Endothelial cell of umbilical vein (primary cell): ENCODE data around the gene MIPEP. TPM values are rescaled to one million over a fixed set of nuclear protein-coding genes. Genes with fewer than 3 reads are reported as not detected.

Source experiments
- BruUV-seq: library from RNA; stranded (reverse); fragments of 400-500 nt; replicated peaks from 2 replicates; lab custom pipeline; 2021; lab: Mats Ljungman, UMichigan
- CTCF ChIA-PET: fragments of 300-600, 350-600 bp; sonication (Branson Sonifier 250); formaldehyde crosslinking; loops from one replicate; lab custom pipeline; 2021; ENCODE audit warnings: antibody characterized with exemption, inconsistent platforms; lab: Charles Lee
- POLR2A ChIA-PET: fragments of 300-600, 350-600 bp; sonication (Branson Sonifier 250); formaldehyde crosslinking; loops from one replicate; lab custom pipeline; 2021; ENCODE audit warnings: antibody characterized with exemption, inconsistent platforms; lab: Charles Lee
- DNase-seq: peaks from one replicate; pipeline ENCODE4 v3.0.0-alpha.2; 2011; ENCODE audit warnings: low read depth, low spot score
- FAIRE-seq: peaks from 2 replicates; lab custom pipeline; 2011; peaks lifted over from hg19 to GRCh38; lab: Jason Lieb, UNC
- H2AFZ ChIP-seq: 2 replicates; pipeline ENCODE4 v1.6.0; 2012; ENCODE audit warnings: low read depth, low read length, control low read depth, inconsistent platforms
- H3K27ac ChIP-seq: 2 replicates; pipeline ENCODE4 v1.5.1; 2011; ENCODE audit warnings: low read depth, mild to moderate bottlenecking, control low read depth, low read length, moderate library complexity; ENCODE audit not compliant: insufficient read depth
- H3K27me3 ChIP-seq, 2 experiments: 2 replicates each; pipeline versions ENCODE4 v1.6.0 to v1.6.1; 2011; ENCODE audit warnings: low read length in 2 of 2, mixed read lengths in 1 of 2; ENCODE audit not compliant: control insufficient read depth in 2 of 2, insufficient read depth in 2 of 2
- H3K36me3 ChIP-seq, 2 experiments: 2 replicates in 1 of 2; 3 replicates in 1 of 2; pipeline ENCODE4 v1.5.1; 2011; ENCODE audit warnings: low read length in 2 of 2, mild to moderate bottlenecking in 1 of 2, moderate library complexity in 1 of 2; ENCODE audit not compliant: control insufficient read depth in 2 of 2, insufficient read depth in 2 of 2; ENCODE audit errors: extremely low read depth in 1 of 2
- H3K4me1 ChIP-seq: 3 replicates; pipeline ENCODE4 v1.5.1; 2011; ENCODE audit warnings: mild to moderate bottlenecking, low read length; ENCODE audit not compliant: control insufficient read depth, insufficient read depth; ENCODE audit errors: extremely low read depth
- H3K4me2 ChIP-seq: 2 replicates; pipeline ENCODE4 v1.6.1; 2011; ENCODE audit warnings: low read length, control low read depth, mixed read lengths; ENCODE audit not compliant: insufficient read depth
- H3K4me3 ChIP-seq, 3 experiments: fragments of 200-600 bp in 1 of 3; sonication (generic), shearing (Covaris generic) in 1 of 3; replicated peaks in 1 of 3; 2 replicates each; pipeline ENCODE4 v1.5.1; 2011 to 2016; ENCODE audit warnings: control low read depth in 3 of 3, low read length in 3 of 3, mild to moderate bottlenecking in 2 of 3, inconsistent platforms in 1 of 3, low read depth in 1 of 3, moderate library complexity in 1 of 3; ENCODE audit not compliant: insufficient read depth in 1 of 3
- H3K79me2 ChIP-seq: 2 replicates; pipeline ENCODE4 v1.6.0; 2012; ENCODE audit warnings: low read length, inconsistent platforms; ENCODE audit not compliant: control insufficient read depth, insufficient read depth
- H3K9ac ChIP-seq: replicated peaks from 2 replicates; pipeline ENCODE3; 2011; ENCODE audit warnings: low read length, control low read depth; ENCODE audit not compliant: insufficient read depth; ENCODE audit errors: extremely low read depth
- H3K9me1 ChIP-seq: replicated peaks from 3 replicates; pipeline ENCODE4 v1.6.0; 2011; ENCODE audit warnings: mild to moderate bottlenecking, low read length; ENCODE audit not compliant: control insufficient read depth, insufficient read depth; ENCODE audit errors: extremely low read depth
- H3K9me3 ChIP-seq: replicated peaks from 2 replicates; pipeline ENCODE4 v1.5.1; 2012; ENCODE audit warnings: low read length, inconsistent platforms; ENCODE audit not compliant: control insufficient read depth, insufficient read depth
- H4K20me1 ChIP-seq: replicated peaks from 2 replicates; pipeline ENCODE3; 2011; ENCODE audit warnings: mild to moderate bottlenecking, low read length; ENCODE audit not compliant: control insufficient read depth, insufficient read depth; ENCODE audit errors: extremely low read depth
- EZH2 ChIP-seq: IDR thresholded peaks from 2 replicates; pipeline ENCODE4 v1.6.1; 2012; ENCODE audit warnings: borderline replicate concordance, low read depth, mild to moderate bottlenecking, moderate library complexity, low read length, inconsistent platforms; ENCODE audit not compliant: severe bottlenecking
- FOS ChIP-seq: IDR thresholded peaks from 2 replicates; pipeline ENCODE4 v1.6.1; 2011; ENCODE audit warnings: mild to moderate bottlenecking, low read length, moderate library complexity, borderline replicate concordance; ENCODE audit not compliant: insufficient read depth
- GATA2 ChIP-seq: IDR thresholded peaks from 2 replicates; pipeline ENCODE4 v1.7.0; 2011; ENCODE audit warnings: low read depth, mild to moderate bottlenecking, moderate library complexity, mixed read lengths, low read length; ENCODE audit not compliant: insufficient read length, insufficient read depth
- JUN ChIP-seq: IDR thresholded peaks from 2 replicates; pipeline ENCODE4 v1.6.1; 2011; ENCODE audit warnings: borderline replicate concordance, low read depth; ENCODE audit not compliant: insufficient read length, insufficient read depth
- MYC ChIP-seq: IDR thresholded peaks from one replicate; pipeline ENCODE4 v1.6.1; 2011; ENCODE audit warnings: mild to moderate bottlenecking, low read depth, low read length
- POLR2A ChIP-seq: IDR thresholded peaks from 2 replicates; pipeline ENCODE4 v1.6.1; 2012; ENCODE audit warnings: low read depth, mild to moderate bottlenecking, control low read depth, low read length
- POLR2AphosphoS5 ChIP-seq: IDR thresholded peaks from 2 replicates; pipeline ENCODE4 v1.6.1; 2012; ENCODE audit warnings: low read depth, mild to moderate bottlenecking, control low read depth, low read length, moderate library complexity; ENCODE audit not compliant: insufficient read depth
- dilution Hi-C: fragments of 300-500 bp; cut with MboI; formaldehyde crosslinking; loops from one replicate; pipeline ENCODE4 v1.15.0; 2019; ENCODE audit warnings: low sequenced_read_pairs; ENCODE audit not compliant: extremely low pct_ligation_motif_present
- intact Hi-C: fragments of 100-400 bp; cut with micrococcal nuclease; formaldehyde crosslinking; loops from one replicate; pipeline ENCODE4 v1.10.0; 2022
- polyA plus RNA-seq, 4 experiments: library from polyadenylated mRNA; depleted of rRNA in 3 of 4; stranded (reverse) in 3 of 4; unstranded in 1 of 4; fragments of >200 nt; gene quantifications; 2 replicates each; pipeline versions ENCODE4 v1.2.1 to v1.2.3, GENCODE V29; 2011 to 2012; ENCODE audit warnings: missing spikeins in 1 of 4
- total RNA-seq: library from RNA; stranded (reverse); gene quantifications from 2 replicates; pipeline ENCODE4 v1.2.3, GENCODE V29; 2021
- TF ChIP-seq, protein P1 (sequence below), 2 donors: IDR thresholded peaks; 1 replicate in 1 of 2; 2 replicates in 1 of 2; pipeline ENCODE4 v1.5.1; 2011; ENCODE audit warnings: low read length in 2 of 2, mild to moderate bottlenecking in 2 of 2, moderate library complexity in 2 of 2, control low read depth in 1 of 2, inconsistent platforms in 1 of 2, low read depth in 1 of 2; ENCODE audit not compliant: insufficient read depth in 1 of 2; ENCODE audit errors: extremely low read depth in 1 of 2
- TF ChIP-seq, protein P2 (sequence below): IDR thresholded peaks from 2 replicates; pipeline ENCODE4 v1.6.1; 2011; ENCODE audit not compliant: insufficient read depth, insufficient read length

MIPEP gene
- total and polyA plus RNA-seq, 2 donors (not counting 3 experiments of a cell fraction or from before 2014, with no cell fraction given): 12.4 to 19.2 TPM

DNA sequence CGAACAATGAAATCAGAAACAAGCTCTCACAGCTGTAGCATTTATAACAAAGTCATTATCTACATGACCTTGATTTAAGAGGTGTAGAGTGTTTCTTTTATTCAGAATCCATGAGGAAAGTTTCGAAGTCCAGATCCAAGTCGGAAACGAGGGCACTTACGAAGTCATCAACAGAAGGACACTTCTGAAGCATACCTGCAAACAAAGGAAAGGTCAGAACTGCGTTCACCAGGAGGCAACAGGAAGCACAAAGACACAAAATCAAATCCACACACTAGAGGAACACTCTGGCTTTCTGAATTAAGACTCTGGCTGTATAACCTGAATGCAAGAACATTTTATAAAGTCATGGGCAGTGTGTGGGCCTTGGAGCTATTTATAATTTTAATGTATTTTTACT is 158.9 kb downstream of the MIPEP start:
- BruUV-seq: no TSS peak
- Histone ChIP-seq H3K27me3 (no peaks in the 10 kb centered on the region), H3K9me3 (no peaks in the 10 kb centered on the region), H3K4me2 (no peak overlapping the region), H3K36me3 (no peaks in the 10 kb centered on the region), H3K27ac (no peak overlapping the region), H2AFZ (no peak overlapping the region), H3K4me3 (no peak overlapping the region), H4K20me1 (no peaks in the 10 kb centered on the region), H3K79me2 (no peaks in the 10 kb centered on the region), H3K9me1 (no peaks in the 10 kb centered on the region), H3K4me1 (no peaks in the 10 kb centered on the region), H3K9ac (no peak overlapping the region)
- DNase-seq: no peak
- FAIRE-seq: no peak
- TF ChIP-seq JUN: no peak
- no peak for TF ChIP-seq POLR2A
- TF ChIP-seq MYC: no peak
- no peak for TF ChIP-seq EZH2
- TF ChIP-seq, protein P1, sequence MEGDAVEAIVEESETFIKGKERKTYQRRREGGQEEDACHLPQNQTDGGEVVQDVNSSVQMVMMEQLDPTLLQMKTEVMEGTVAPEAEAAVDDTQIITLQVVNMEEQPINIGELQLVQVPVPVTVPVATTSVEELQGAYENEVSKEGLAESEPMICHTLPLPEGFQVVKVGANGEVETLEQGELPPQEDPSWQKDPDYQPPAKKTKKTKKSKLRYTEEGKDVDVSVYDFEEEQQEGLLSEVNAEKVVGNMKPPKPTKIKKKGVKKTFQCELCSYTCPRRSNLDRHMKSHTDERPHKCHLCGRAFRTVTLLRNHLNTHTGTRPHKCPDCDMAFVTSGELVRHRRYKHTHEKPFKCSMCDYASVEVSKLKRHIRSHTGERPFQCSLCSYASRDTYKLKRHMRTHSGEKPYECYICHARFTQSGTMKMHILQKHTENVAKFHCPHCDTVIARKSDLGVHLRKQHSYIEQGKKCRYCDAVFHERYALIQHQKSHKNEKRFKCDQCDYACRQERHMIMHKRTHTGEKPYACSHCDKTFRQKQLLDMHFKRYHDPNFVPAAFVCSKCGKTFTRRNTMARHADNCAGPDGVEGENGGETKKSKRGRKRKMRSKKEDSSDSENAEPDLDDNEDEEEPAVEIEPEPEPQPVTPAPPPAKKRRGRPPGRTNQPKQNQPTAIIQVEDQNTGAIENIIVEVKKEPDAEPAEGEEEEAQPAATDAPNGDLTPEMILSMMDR (IDR thresholded peaks at IDR 0.05; ENCODE audit: extremely low read depth in 1 of 2, insufficient read depth in 1 of 2, low read depth in 1 of 2, low read length in 2 of 2): no peak
- TF ChIP-seq, protein P2, sequence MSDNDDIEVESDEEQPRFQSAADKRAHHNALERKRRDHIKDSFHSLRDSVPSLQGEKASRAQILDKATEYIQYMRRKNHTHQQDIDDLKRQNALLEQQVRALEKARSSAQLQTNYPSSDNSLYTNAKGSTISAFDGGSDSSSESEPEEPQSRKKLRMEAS: no peak
- TF ChIP-seq GATA2: no peak
- TF ChIP-seq POLR2AphosphoS5: no peak
- TF ChIP-seq FOS: no peak
- dilution Hi-C loops (no loop called here), intact Hi-C loops (no loop called here)
- ChIA-PET POLR2A (no interaction called here), CTCF (interaction anchor here (0.8 to 1.0 kb wide), 4 partner anchors 8 to 25 kb away, joined by 3 read pairs; no protein-coding TSS in a partner anchor)
